Natural killer cell (primary cell): ENCODE measurements around the gene TACC2. TPM values are rescaled to one million over a fixed set of nuclear protein-coding genes. Genes with fewer than 3 reads are reported as not detected.

Experiments
- ATAC-seq, 3 donors: fragments of 150-1000 bp in 2 of 3; fragments of 200-7000 bp in 1 of 3; cut with Tn5 transposase; 1 replicate in 1 of 3; 2 replicates in 2 of 3; pipeline ENCODE4 v1.10.0; 2021; ENCODE audit warnings: mild to moderate bottlenecking in 2 of 3, moderate library complexity in 2 of 3
- DNase-seq, 2 donors: peaks; one replicate each; pipeline versions ENCODE4 v3.0.0 to v3.0.0-alpha.2; 2013 to 2021; ENCODE audit warnings: mixed read lengths in 1 of 2
- H3K27ac ChIP-seq: one replicate; pipeline ENCODE4 v1.5.1; 2013; ENCODE audit warnings: mild to moderate bottlenecking, low read length
- H3K27me3 ChIP-seq: one replicate; pipeline ENCODE4 v1.6.1; 2013; ENCODE audit warnings: low read length; ENCODE audit not compliant: control insufficient read depth, insufficient read depth
- H3K36me3 ChIP-seq: one replicate; pipeline ENCODE4 v1.6.1; 2013; ENCODE audit warnings: low read length; ENCODE audit not compliant: control insufficient read depth, insufficient read depth
- H3K4me1 ChIP-seq: one replicate; pipeline ENCODE4 v1.6.1; 2013; ENCODE audit warnings: low read length; ENCODE audit not compliant: control insufficient read depth, insufficient read depth
- H3K4me3 ChIP-seq: one replicate; pipeline ENCODE4 v1.5.1; 2013; ENCODE audit warnings: low read length
- H3K9me3 ChIP-seq: one replicate; pipeline ENCODE4 v1.6.1; 2013; ENCODE audit warnings: low read length; ENCODE audit not compliant: control insufficient read depth, insufficient read depth
- H3K27ac Mint-ChIP-seq, 2 donors: one replicate each; pipeline ENCODE4 v1.8.0; 2022; ENCODE audit warnings: mild to moderate bottlenecking in 2 of 2, mixed read lengths in 2 of 2, moderate library complexity in 1 of 2
- H3K27me3 Mint-ChIP-seq, 2 donors: one replicate each; pipeline ENCODE4 v1.8.0; 2022; ENCODE audit warnings: low read depth in 2 of 2, mixed read lengths in 2 of 2
- H3K36me3 Mint-ChIP-seq: one replicate; pipeline ENCODE4 v1.8.0; 2022; ENCODE audit warnings: mixed read lengths
- H3K4me1 Mint-ChIP-seq, 2 donors: one replicate each; pipeline ENCODE4 v1.8.0; 2022; ENCODE audit warnings: mixed read lengths in 2 of 2
- H3K4me3 Mint-ChIP-seq: one replicate; pipeline ENCODE4 v1.8.0; 2022; ENCODE audit warnings: mild to moderate bottlenecking, moderate library complexity, mixed read lengths
- H3K9me3 Mint-ChIP-seq, 2 donors: one replicate each; pipeline ENCODE4 v1.8.0; 2022; ENCODE audit warnings: mixed read lengths in 2 of 2
- CTCF ChIP-seq: fragments of 200-600 bp; IDR thresholded peaks from one replicate; pipeline ENCODE4 v1.8.0; 2022; ENCODE audit warnings: antibody characterized with exemption
- WGBS: methylation state at CpG from one replicate; pipeline ENCODE4 v1.1.7; 2013; ENCODE audit warnings: missing lambda C conversion rate; ENCODE audit not compliant: insufficient coverage; 5-methylcytosine and 5-hydroxymethylcytosine counted together
- intact Hi-C: fragments of 100-400 bp; cut with micrococcal nuclease; formaldehyde crosslinking; loops from one replicate; pipeline ENCODE4 v1.14.2; 2022
- total RNA-seq, 4 donors: library from RNA; stranded (reverse); fragments of 120-200 nt in 1 of 4; gene quantifications; one replicate each; pipeline versions ENCODE4 v1.2.3 to v1.2.4, GENCODE V29; 2013 to 2022

TACC2 gene
- total RNA-seq, 3 donors from 2014 or later (not counting 1 experiment from before 2014, with no cell fraction given): not detected

GRCh38 chr10:122207596-122207995 is 218.6 kb downstream of the TACC2 start:
- Mint-ChIP-seq H3K9me3 (no peaks in the 10 kb centered on the region), H3K4me1 (no peaks in the 10 kb centered on the region), H3K27ac (no peak overlapping the region), H3K4me3 (no peak overlapping the region), H3K27me3 (peaks cover 0 to 3% of the 10 kb centered on the region in 2 donors), H3K36me3 (no peaks in the 10 kb centered on the region)
- no peak for DNase-seq
- no peak overlapping the region for H3K4me3 ChIP-seq
- no peaks in the 10 kb centered on the region for H3K4me1 ChIP-seq
- no peak overlapping the region for H3K27ac ChIP-seq
- no peaks in the 10 kb centered on the region for H3K36me3 ChIP-seq
- TF ChIP-seq CTCF: no peak
- WGBS: 18% methylated on average over 8 of the region's 8 CpGs
- no peak for ATAC-seq
- no peaks in the 10 kb centered on the region for H3K27me3 ChIP-seq
- intact Hi-C loops: no loop called here
- no peaks in the 10 kb centered on the region for H3K9me3 ChIP-seq

- H3K27me3 ChIP-seq: no peaks in the 10 kb centered on the region
- H3K4me3 Mint-ChIP-seq: no peak overlapping the region
- H3K9me3 ChIP-seq: no peaks in the 10 kb centered on the region
- no peaks in the 10 kb centered on the region for H3K36me3 Mint-ChIP-seq
- intact Hi-C loops: no loop called here
- no peak overlapping the region for H3K27ac ChIP-seq
- no peaks in the 10 kb centered on the region for H3K9me3 Mint-ChIP-seq
- no peak overlapping the region for H3K4me3 ChIP-seq
- H3K4me1 Mint-ChIP-seq: no peaks in the 10 kb centered on the region
- DNase-seq: no peak
- WGBS: 83% methylated on average over 14 of the region's 14 CpGs
- no peaks in the 10 kb centered on the region for H3K4me1 ChIP-seq
- no peaks in the 10 kb centered on the region for H3K36me3 ChIP-seq
- no peak for TF ChIP-seq CTCF
- ATAC-seq: no peak
- H3K27me3 Mint-ChIP-seq: peaks cover 0 to 3% of the 10 kb centered on the region in 2 donors
- H3K27ac Mint-ChIP-seq: no peak overlapping the region
Observed at GRCh38 chr10:122208571-122209430, 219.8 kb downstream of the TACC2 start.

- Mint-ChIP-seq H3K9me3 (no peaks in the 10 kb centered on the region), H3K27me3 (peaks cover 3 to 6% of the 10 kb centered on the region in 2 donors), H3K4me1 (no peaks in the 10 kb centered on the region), H3K36me3 (no peaks in the 10 kb centered on the region), H3K4me3 (no peak overlapping the region), H3K27ac (no peak overlapping the region)
- H3K27ac ChIP-seq: no peak overlapping the region
- no peaks in the 10 kb centered on the region for H3K4me1 ChIP-seq
- no peaks in the 10 kb centered on the region for H3K27me3 ChIP-seq
- no peak for DNase-seq
- no peak for ATAC-seq
- H3K9me3 ChIP-seq: no peaks in the 10 kb centered on the region
- WGBS: 90% methylated on average over 30 of the region's 30 CpGs
- no peaks in the 10 kb centered on the region for H3K36me3 ChIP-seq
- H3K4me3 ChIP-seq: no peak overlapping the region
- no peak for TF ChIP-seq CTCF
- intact Hi-C loops: no loop called here
Observed at GRCh38 chr10:122210481-122211265, 221.7 kb downstream of the TACC2 start.
